HG03442 (cell line): ENCODE measurements around the gene SORCS1.

Experiments
- ATAC-seq: cut with Tn5 transposase; IDR thresholded peaks from one replicate; pipeline ENCODE4 v1.9.1; 2021; ENCODE audit warnings: mild to moderate bottlenecking, moderate library complexity; ENCODE audit not compliant: unreplicated experiment

The SORCS1 gene

DNA sequence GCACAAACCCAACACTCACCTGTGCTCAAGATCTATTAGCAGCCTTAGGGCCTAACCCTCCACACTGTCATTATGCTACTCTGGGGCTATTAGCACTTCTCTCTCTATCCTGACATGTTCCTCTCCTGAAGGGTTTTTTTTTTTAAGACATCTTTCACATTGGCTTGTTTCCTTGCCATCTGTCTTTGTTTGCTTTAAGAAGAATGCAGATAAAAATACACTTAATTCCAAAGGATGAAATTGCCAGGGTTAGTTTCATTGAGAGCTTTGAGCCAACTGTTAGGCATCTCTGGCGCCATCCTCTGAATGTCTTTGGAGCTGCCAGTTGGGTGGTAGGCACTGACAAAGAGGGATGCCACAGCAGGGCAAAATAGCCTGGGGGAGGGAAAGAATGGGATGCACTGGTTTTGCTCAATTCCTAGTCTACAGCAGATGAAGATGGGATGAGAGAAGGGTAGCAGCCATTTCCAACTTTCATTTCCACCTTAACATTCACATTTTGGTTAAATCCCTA lies 399.2 kb downstream of the SORCS1 start:
- ATAC-seq = no peak

- ATAC-seq = no peak
Measured at GRCh38 chr10:106764360-106764759, 400.1 kb downstream of the SORCS1 start.

DNA sequence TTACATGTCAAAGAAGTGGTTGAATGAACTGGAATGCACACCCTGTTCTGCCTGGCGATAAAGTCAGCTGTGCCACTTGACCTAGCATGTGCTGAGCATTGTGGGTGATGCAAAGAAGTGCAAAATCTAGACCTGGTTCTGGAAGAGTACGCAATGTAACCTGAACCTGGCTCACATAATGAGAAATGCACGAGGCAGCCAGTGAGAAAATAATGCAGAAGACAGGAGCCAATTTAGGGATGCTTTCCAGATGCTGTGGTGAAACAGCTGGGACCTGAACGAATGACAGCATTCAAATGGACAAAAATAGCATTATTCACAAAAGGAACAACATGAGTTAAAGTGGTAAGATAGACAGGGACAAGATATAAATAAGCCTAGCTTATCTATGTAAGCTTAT lies 402.6 kb downstream of the SORCS1 start:
- no peak for ATAC-seq

- ATAC-seq = no peak
Measured at GRCh38 chr10:106757521-106757920, 407.0 kb downstream of the SORCS1 start.

GRCh38 chr10:106751091-106751490 lies 413.4 kb downstream of the SORCS1 start:
- no peak for ATAC-seq

DNA sequence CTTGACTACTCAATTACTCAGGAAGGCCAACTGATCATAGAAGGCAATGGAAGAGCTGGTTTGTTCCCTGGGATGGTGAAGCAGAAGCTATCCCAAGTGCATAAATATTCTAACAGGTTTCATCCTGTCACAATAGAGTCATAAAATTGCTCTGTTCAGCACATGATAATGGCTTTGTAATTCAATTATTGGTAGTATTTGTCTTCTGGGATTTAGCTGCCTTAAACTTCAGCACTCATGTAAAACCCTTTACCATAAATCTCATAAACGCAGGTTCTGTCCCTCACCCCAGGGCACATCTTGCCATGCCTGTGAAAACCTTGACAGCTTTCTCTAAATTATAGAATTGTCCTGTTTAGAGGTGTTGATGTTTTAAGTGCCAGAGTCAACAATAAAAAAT lies 417.6 kb downstream of the SORCS1 start:
- no peak for ATAC-seq

DNA sequence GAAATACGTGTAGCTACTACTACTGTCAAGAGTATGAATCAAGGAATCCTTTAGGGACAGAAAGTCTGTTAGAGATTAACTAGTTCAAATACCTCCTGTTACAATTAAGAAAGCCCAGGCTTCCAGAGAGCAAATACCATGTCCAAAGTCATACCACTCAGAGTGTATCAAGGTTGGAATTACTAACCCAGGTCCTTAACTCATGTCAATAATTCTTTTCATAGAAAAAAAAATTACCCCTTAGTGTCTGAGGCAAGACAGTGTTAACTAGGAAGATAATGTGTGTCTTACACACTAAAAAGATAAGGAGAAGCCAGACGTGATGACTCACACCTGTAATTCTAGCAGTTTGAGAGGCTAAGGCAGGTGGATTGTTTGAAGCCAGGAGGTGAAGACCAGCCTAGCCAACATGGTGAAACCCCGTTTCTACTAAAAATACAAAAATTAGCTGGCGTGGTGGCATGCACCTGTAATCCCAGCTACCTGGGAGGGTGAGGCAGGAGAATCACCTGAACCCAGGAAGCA lies 423.4 kb downstream of the SORCS1 start:
- no peak for ATAC-seq

DNA sequence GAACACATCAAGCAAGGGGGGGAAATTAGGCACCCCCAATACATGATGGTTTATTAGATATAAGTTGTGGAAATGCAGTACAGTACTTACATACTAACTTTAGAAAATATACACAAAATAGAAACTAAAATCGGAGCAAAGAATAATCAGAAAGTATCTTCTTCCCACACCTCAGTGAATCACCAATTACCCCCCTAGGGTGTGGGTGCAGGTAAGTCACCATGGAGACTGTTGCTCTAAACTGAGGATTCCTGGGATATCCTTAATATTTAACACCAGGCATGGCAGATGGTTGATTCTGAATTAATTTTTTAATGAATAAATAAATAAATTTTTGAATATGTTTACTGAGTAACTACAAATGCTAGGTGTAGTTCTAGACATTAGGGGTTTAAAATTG lies 424.4 kb downstream of the SORCS1 start:
- ATAC-seq = no peak

- ATAC-seq = no peak
Measured at GRCh38 chr10:106734220-106734619, 430.3 kb downstream of the SORCS1 start.

DNA sequence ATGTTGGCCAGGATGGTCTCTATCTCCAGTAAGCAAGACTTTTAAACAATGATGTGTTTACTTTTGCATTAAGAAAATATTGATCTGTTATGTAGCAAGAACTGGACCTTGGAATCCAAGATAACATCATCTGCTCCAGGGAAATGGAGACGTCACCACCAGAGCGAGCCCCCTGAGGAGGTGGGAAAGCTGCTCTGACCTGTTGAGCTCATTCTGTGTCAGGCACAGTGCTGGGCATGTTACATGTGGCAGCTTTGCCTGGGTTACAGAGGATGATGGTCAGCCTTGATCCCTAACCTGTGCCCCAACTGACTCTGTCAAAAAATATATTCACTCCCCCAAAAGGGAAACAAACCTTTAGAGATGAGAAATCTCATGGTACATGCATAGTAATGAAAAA lies 436.3 kb downstream of the SORCS1 start:
- ATAC-seq = no peak

- no peak for ATAC-seq
Measured at GRCh38 chr10:106727170-106727569, 437.3 kb downstream of the SORCS1 start.

DNA sequence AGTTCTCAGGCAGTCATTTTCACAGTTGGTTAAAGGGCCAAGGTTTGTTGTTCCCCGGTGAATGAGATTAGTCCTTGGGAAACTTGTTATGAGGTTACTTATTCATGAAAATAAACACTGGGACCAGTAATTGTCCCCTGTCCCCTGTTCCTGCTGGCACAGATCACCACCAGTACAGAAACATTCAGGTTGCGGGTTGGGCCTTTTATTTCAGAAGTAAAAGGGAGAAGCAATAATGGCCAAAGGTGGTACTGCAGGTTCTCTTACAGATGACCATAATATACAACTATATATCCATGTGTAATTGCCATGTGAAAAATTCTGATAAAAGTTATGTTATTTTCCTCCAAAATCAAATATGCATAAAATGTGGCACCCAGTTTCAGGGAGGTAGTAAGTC lies 442.0 kb downstream of the SORCS1 start:
- no peak for ATAC-seq

DNA sequence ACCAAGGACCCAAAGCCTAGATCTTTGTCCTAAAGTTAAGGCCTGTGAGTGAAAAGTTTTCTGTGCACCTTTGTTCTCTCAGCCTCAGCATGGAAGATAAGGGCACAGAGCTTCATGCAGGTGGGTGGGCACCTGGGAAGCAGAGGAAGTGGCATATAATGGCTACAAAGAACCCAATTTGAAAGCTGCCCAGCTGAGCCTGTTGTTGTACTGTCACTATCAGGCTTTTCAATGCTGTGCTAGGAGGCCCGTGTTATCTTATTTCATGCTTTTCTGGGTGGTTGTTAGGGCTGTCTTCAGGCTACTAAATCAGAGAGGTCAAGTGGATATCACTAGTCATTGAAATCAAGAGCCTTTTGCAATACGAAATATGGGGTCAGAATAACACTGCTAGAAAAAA lies 443.8 kb downstream of the SORCS1 start:
- ATAC-seq = no peak

DNA sequence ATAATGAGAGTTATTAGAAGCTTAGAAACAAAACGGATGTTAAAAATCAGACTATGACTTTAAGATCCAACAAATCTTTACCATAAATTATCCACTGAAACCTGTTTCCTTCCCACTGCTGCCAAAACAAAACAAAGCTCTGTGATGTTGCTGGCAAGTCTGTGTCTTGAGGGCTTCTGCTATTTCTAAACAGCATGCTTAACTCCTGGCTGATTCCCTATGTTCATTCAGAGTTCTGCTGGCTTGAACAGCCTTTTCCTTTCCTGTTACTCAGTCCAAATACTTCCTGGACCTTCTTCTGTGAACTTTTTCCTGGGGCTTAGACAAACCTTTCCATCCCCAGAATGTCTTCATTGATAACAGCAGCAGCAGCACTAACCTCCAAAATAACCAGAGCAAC lies 448.1 kb downstream of the SORCS1 start:
- ATAC-seq = no peak

GRCh38 chr10:106714734-106715555 lies 449.6 kb downstream of the SORCS1 start:
- ATAC-seq = no peak

- no peak for ATAC-seq
Measured at GRCh38 chr10:106713846-106714245, 450.7 kb downstream of the SORCS1 start.

- ATAC-seq = no peak
Measured at GRCh38 chr10:106712988-106713387, 451.5 kb downstream of the SORCS1 start.

DNA sequence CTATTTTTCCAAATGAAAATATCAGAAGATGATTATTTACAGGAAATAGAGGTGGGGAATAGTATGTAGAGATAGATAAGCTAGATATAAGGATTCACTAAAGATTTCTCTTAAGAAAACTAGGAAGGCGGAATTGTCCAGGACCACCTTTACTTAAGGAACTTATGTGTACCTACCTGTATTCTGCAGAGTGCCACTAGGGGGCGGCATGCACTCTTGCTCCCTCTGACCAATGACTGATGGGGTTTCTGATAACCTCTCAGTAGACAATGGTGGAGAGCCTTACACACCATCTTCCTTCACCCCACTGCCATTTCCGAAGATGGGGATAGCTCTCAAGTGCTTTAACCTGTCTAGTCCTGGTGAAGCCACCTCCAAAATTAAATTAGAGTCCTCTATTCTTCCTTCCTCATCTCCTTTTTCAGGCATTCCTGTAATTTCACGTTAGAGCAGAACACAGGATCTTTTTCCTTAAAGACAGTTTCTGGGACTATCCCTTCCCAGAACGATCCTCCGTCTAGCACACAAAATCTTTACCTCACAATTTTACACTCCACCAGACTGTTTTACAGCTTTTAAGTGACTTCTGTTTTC lies 453.1 kb downstream of the SORCS1 start:
- peak; percentile 89 for ATAC-seq

GRCh38 chr10:106708506-106708905 lies 456.0 kb downstream of the SORCS1 start:
- ATAC-seq = no peak

DNA sequence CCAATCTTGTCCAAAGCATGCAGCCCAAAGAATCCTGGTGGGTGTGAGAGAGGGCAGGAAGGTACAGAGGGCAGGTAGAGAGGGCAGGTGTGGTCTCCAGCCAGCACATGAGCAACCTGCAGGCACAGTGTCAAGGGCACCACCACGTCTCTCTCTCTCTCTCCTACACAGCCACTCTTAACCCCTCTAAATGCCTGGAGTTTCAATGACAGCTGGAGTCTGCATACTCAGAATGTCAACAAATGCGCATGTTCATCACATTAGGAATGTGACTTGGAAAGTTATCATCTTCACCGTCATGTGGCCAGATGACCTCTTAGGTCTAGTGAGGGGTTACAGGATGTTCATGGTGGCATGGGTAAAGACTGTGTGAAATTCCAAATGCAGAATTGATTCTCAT lies 456.8 kb downstream of the SORCS1 start:
- no peak for ATAC-seq

- ATAC-seq = no peak
Measured at GRCh38 chr10:106706127-106706526, 458.4 kb downstream of the SORCS1 start.

GRCh38 chr10:106705681-106706100 lies 458.8 kb downstream of the SORCS1 start:
- peak; percentile 83 for ATAC-seq
